Measurements from ENCODE around the gene NUP98. TPM values are rescaled to one million over a fixed set of nuclear protein-coding genes. Genes with fewer than 3 reads are reported as not detected.

NUP98 gene
- total and polyA plus RNA-seq, 10 of the 15 experiments (the other 5 are each of a cell fraction or from before 2014, with no cell fraction given), result 21.7 to 108 (median 78.9) TPM

DNA sequence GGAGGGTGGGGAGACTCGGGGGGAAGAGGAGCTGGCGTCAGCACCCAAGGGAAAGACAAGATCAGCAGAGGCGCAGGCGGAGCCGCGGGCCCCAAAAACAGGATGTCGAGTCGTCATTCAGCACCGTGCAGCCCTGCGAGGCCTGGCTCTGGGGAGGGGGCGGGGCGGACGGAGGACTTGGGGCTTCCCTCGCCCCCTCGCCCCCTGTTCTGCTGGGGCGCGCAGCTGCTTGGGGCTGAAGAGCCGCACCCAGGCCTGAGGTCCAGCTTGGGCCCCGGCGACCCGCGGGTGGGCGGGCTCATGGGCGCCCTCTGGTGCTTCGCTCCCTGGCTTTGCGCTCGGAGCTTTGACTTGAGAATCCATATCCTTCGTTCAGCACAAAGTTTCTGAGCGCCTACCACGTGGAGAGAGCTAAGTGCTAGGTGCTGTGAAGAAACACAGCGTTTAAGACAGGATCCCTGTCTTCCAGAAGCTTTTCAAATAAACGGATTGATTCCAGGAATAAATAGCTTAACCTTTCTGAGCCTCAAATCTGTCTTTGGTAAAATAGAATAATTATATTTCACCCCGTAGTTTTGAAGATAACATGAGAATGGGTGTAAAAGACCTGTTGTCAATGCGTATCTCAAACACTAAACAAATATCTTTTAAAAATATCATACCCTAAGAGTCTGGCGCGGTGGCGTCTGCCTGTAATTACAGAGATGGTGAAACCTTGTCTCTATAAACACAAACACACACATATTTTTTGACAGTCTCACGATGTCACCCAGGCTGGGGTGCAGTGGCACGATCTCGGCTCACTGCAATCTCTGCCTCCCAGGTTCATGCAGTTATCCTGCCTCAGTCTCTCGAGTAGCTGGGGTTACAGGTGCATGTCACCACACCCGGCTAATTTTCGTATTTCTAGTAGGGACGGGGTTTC lies 44.3 kb upstream of the NUP98 start (continued):
- TF ChIP-seq ZZZ3 (IDR thresholded peaks at IDR 0.05; ENCODE audit: control insufficient read depth, insufficient read length, low read depth), result no peak
- TF ChIP-seq, protein P1, sequence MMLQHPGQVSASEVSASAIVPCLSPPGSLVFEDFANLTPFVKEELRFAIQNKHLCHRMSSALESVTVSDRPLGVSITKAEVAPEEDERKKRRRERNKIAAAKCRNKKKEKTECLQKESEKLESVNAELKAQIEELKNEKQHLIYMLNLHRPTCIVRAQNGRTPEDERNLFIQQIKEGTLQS (IDR thresholded peaks at IDR 0.05; ENCODE audit: borderline replicate concordance, extremely low read depth, low read depth, low read length), result 0 out of 2 replicates have a peak, but pooled peaks have one; percentile 2
- TF ChIP-seq ZNF24 (IDR thresholded peaks at IDR 0.05), result peak; percentile 91
- peak; percentile 66; the same call in 1 of the 2 replicates for TF ChIP-seq PML (IDR thresholded peaks at IDR 0.05; ENCODE audit: low read length)
- TF ChIP-seq SPI1 (IDR thresholded peaks at IDR 0.05; ENCODE audit: borderline replicate concordance, insufficient read depth, low read depth, low read length), result peak; percentile 27; the same call in 1 of the 2 replicates
- no peak for TF ChIP-seq TARDBP (IDR thresholded peaks at IDR 0.05; ENCODE audit: borderline replicate concordance)
- TF ChIP-seq, protein P2, sequence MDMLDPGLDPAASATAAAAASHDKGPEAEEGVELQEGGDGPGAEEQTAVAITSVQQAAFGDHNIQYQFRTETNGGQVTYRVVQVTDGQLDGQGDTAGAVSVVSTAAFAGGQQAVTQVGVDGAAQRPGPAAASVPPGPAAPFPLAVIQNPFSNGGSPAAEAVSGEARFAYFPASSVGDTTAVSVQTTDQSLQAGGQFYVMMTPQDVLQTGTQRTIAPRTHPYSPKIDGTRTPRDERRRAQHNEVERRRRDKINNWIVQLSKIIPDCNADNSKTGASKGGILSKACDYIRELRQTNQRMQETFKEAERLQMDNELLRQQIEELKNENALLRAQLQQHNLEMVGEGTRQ (IDR thresholded peaks at IDR 0.05; ENCODE audit: borderline replicate concordance, low read depth, low read length), result peak; percentile 23
- TF ChIP-seq, protein P3, sequence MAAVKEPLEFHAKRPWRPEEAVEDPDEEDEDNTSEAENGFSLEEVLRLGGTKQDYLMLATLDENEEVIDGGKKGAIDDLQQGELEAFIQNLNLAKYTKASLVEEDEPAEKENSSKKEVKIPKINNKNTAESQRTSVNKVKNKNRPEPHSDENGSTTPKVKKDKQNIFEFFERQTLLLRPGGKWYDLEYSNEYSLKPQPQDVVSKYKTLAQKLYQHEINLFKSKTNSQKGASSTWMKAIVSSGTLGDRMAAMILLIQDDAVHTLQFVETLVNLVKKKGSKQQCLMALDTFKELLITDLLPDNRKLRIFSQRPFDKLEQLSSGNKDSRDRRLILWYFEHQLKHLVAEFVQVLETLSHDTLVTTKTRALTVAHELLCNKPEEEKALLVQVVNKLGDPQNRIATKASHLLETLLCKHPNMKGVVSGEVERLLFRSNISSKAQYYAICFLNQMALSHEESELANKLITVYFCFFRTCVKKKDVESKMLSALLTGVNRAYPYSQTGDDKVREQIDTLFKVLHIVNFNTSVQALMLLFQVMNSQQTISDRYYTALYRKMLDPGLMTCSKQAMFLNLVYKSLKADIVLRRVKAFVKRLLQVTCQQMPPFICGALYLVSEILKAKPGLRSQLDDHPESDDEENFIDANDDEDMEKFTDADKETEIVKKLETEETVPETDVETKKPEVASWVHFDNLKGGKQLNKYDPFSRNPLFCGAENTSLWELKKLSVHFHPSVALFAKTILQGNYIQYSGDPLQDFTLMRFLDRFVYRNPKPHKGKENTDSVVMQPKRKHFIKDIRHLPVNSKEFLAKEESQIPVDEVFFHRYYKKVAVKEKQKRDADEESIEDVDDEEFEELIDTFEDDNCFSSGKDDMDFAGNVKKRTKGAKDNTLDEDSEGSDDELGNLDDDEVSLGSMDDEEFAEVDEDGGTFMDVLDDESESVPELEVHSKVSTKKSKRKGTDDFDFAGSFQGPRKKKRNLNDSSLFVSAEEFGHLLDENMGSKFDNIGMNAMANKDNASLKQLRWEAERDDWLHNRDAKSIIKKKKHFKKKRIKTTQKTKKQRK (IDR thresholded peaks at IDR 0.05; ENCODE audit: low read depth, low read length), result no peak
- no peak for TF ChIP-seq SIX5 (IDR thresholded peaks at IDR 0.05; ENCODE audit: low read depth, low read length, severe bottlenecking)
- TF ChIP-seq RB1 (IDR thresholded peaks at IDR 0.05; ENCODE audit: borderline replicate concordance), result peak; percentile 61; the same call in 1 of the 2 replicates
- TF ChIP-seq HDGF (IDR thresholded peaks at IDR 0.05), result peak; percentile 95
- TF ChIP-seq MEF2A (IDR thresholded peaks at IDR 0.05; ENCODE audit: insufficient read depth, low read depth, low read length), result no peak
- TF ChIP-seq, protein P4, sequence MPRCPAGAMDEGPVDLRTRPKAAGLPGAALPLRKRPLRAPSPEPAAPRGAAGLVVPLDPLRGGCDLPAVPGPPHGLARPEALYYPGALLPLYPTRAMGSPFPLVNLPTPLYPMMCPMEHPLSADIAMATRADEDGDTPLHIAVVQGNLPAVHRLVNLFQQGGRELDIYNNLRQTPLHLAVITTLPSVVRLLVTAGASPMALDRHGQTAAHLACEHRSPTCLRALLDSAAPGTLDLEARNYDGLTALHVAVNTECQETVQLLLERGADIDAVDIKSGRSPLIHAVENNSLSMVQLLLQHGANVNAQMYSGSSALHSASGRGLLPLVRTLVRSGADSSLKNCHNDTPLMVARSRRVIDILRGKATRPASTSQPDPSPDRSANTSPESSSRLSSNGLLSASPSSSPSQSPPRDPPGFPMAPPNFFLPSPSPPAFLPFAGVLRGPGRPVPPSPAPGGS (IDR thresholded peaks at IDR 0.05; ENCODE audit: borderline replicate concordance, insufficient read depth, low read depth, low read length, poor library complexity, severe bottlenecking), result no peak
- TF ChIP-seq, protein P5, sequence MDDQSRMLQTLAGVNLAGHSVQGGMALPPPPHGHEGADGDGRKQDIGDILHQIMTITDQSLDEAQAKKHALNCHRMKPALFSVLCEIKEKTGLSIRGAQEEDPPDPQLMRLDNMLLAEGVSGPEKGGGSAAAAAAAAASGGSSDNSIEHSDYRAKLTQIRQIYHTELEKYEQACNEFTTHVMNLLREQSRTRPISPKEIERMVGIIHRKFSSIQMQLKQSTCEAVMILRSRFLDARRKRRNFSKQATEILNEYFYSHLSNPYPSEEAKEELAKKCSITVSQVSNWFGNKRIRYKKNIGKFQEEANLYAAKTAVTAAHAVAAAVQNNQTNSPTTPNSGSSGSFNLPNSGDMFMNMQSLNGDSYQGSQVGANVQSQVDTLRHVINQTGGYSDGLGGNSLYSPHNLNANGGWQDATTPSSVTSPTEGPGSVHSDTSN (IDR thresholded peaks at IDR 0.05; ENCODE audit: insufficient replicate concordance, low read depth, low read length), result no peak
- peak; percentile 21; the same call in 1 of the 2 replicates for TF ChIP-seq SMAD5 (IDR thresholded peaks at IDR 0.05; ENCODE audit: low read depth)
- peak; percentile 58 to 64; a peak in 2 of 4 replicates for TF ChIP-seq IKZF2 (IDR thresholded peaks at IDR 0.05)

Data from GM12878 (cell line).